Keratinocyte (primary cell): ENCODE results near the gene PTPRT.

Experiments used
- EZH2 ChIP-seq: IDR thresholded peaks from one replicate; pipeline ENCODE4 v1.6.1; 2012; ENCODE audit warnings: inconsistent platforms, mild to moderate bottlenecking, low read length, moderate library complexity
- TF ChIP-seq, protein P1 (sequence below), 3 experiments: IDR thresholded peaks in 1 of 3; conservative IDR thresholded peaks in 1 of 3; optimal IDR thresholded peaks in 1 of 3; 2 replicates in 2 of 3; 3 replicates in 1 of 3; pipeline versions ENCODE3 to v1.5.1; 2011; ENCODE audit warnings: low read length in 3 of 3, mild to moderate bottlenecking in 3 of 3, moderate library complexity in 2 of 3, control low read depth in 1 of 3, inconsistent platforms in 1 of 3; ENCODE audit not compliant: insufficient read depth in 2 of 3; ENCODE audit errors: extremely low read depth in 1 of 3

- TF ChIP-seq, protein P1, sequence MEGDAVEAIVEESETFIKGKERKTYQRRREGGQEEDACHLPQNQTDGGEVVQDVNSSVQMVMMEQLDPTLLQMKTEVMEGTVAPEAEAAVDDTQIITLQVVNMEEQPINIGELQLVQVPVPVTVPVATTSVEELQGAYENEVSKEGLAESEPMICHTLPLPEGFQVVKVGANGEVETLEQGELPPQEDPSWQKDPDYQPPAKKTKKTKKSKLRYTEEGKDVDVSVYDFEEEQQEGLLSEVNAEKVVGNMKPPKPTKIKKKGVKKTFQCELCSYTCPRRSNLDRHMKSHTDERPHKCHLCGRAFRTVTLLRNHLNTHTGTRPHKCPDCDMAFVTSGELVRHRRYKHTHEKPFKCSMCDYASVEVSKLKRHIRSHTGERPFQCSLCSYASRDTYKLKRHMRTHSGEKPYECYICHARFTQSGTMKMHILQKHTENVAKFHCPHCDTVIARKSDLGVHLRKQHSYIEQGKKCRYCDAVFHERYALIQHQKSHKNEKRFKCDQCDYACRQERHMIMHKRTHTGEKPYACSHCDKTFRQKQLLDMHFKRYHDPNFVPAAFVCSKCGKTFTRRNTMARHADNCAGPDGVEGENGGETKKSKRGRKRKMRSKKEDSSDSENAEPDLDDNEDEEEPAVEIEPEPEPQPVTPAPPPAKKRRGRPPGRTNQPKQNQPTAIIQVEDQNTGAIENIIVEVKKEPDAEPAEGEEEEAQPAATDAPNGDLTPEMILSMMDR (optimal IDR thresholded peaks at IDR 0.05 in 1 of 3, IDR thresholded peaks at IDR 0.05 in 1 of 3, conservative IDR thresholded peaks at IDR 0.05 in 1 of 3; ENCODE audit: extremely low read depth in 1 of 3, insufficient read depth in 2 of 3, low read length in 3 of 3), result no peak
- no peak for TF ChIP-seq EZH2
These were observed 927.9 kb downstream of the PTPRT start for GRCh38 chr20:42261766-42262270.
